Measurements from ENCODE around the gene RPTOR.

- TF ChIP-seq CTCF (conservative IDR thresholded peaks at IDR 0.05 in 1 of 2, IDR thresholded peaks at IDR 0.05 in 1 of 2; ENCODE audit: low read depth in 1 of 2, low read length in 2 of 2) (no peak), EZH2 (IDR thresholded peaks at IDR 0.05; ENCODE audit: low read length, missing control alignments) (no peak)
These were observed 58.8 kb downstream of the RPTOR start for GRCh38 chr17:80603396-80603795.
